ENCODE measurements around the gene POR.
A peak's percentile ranks its signal among the peaks of the same experiment; 100 is the strongest.
"Not testable (repeated sequence)": the region's sequence is repeated elsewhere in the genome, so short reads cannot be mapped to it uniquely, and the experiment has no call there.

Gene POR

GRCh38 chr7:75896803-75897327 lies 18.1 kb upstream of the POR start:
- no peak for DNase-seq (ENCODE audit: low read depth)
- no peak for TF ChIP-seq CTCF (IDR thresholded peaks at IDR 0.05; ENCODE audit: insufficient read depth, low read depth, low read length, missing control alignments)
- no peak overlapping the region for H3K4me3 ChIP-seq (ENCODE audit: low read depth, low read length)

- H3K4me3 ChIP-seq (ENCODE audit: low read depth, low read length) = no peak overlapping the region
- TF ChIP-seq CTCF (IDR thresholded peaks at IDR 0.05; ENCODE audit: insufficient read depth, low read depth, low read length, missing control alignments) = no peak
- DNase-seq (ENCODE audit: low read depth) = no peak
These were observed 14.2 kb upstream of the POR start for GRCh38 chr7:75900617-75901315.

GRCh38 chr7:75905785-75906604 lies 9.0 kb upstream of the POR start:
- no peak for TF ChIP-seq CTCF (IDR thresholded peaks at IDR 0.05; ENCODE audit: insufficient read depth, low read depth, low read length, missing control alignments)
- DNase-seq (ENCODE audit: low read depth) = peak; percentile 24
- H3K4me3 ChIP-seq (ENCODE audit: low read depth, low read length) = no peak overlapping the region

- no peak overlapping the region for H3K4me3 ChIP-seq (ENCODE audit: low read depth, low read length)
- DNase-seq (ENCODE audit: low read depth) = no peak
- TF ChIP-seq CTCF (IDR thresholded peaks at IDR 0.05; ENCODE audit: insufficient read depth, low read depth, low read length, missing control alignments) = no peak
These were observed 7.8 kb upstream of the POR start for GRCh38 chr7:75906991-75907667.

- DNase-seq (ENCODE audit: low read depth); H3K4me3 ChIP-seq (ENCODE audit: low read depth, low read length): not testable (repeated sequence)
These were observed 7.3 kb upstream of the POR start for GRCh38 chr7:75907668-75908039.

GRCh38 chr7:75909521-75910132 lies 5.3 kb upstream of the POR start:
- H3K4me3 ChIP-seq (ENCODE audit: low read depth, low read length) = no peak overlapping the region
- TF ChIP-seq CTCF (IDR thresholded peaks at IDR 0.05; ENCODE audit: insufficient read depth, low read depth, low read length, missing control alignments) = no peak
- no peak for DNase-seq (ENCODE audit: low read depth)

GRCh38 chr7:75911186-75911585 lies 3.8 kb upstream of the POR start:
- not testable (repeated sequence) for DNase-seq (ENCODE audit: low read depth); H3K4me3 ChIP-seq (ENCODE audit: low read depth, low read length)

All from GM12865 (cell line).